Astrocyte (in vitro differentiated cells and primary cell): ENCODE data around the gene PIMREG. TPM values are rescaled to one million over a fixed set of nuclear protein-coding genes. Genes with fewer than 3 reads are reported as not detected.

Experiments used
- DNase-seq: peaks from one replicate; pipeline ENCODE4 v3.0.0-alpha.2; 2010; ENCODE audit warnings: low read depth
- FAIRE-seq: peaks from 2 replicates; lab custom pipeline; 2011; peaks lifted over from hg19 to GRCh38; lab: Jason Lieb, UNC
- H2AFZ ChIP-seq: 2 replicates; pipeline ENCODE4 v1.6.0; 2012; ENCODE audit warnings: low read depth, low read length, inconsistent platforms
- H3K27ac ChIP-seq: 2 replicates; pipeline ENCODE4 v1.5.1; 2011; ENCODE audit warnings: low read depth, low read length, inconsistent platforms
- H3K27me3 ChIP-seq: 2 replicates; pipeline ENCODE4 v1.6.0; 2011; ENCODE audit warnings: low read length, inconsistent platforms; ENCODE audit not compliant: insufficient read depth
- H3K36me3 ChIP-seq: 2 replicates; pipeline ENCODE4 v1.5.1; 2011; ENCODE audit warnings: low read length, inconsistent platforms; ENCODE audit not compliant: insufficient read depth
- H3K4me1 ChIP-seq: 2 replicates; pipeline ENCODE4 v1.5.1; 2011; ENCODE audit warnings: low read length, inconsistent platforms; ENCODE audit not compliant: insufficient read depth
- H3K4me2 ChIP-seq: 2 replicates; pipeline ENCODE4 v1.6.0; 2012; ENCODE audit warnings: low read length, inconsistent platforms
- H3K4me3 ChIP-seq: 2 replicates; pipeline ENCODE4 v1.5.1; 2011; ENCODE audit warnings: low read depth, mild to moderate bottlenecking, low read length, inconsistent platforms; ENCODE audit not compliant: insufficient read depth
- H3K79me2 ChIP-seq: 2 replicates; pipeline ENCODE4 v1.6.0; 2012; ENCODE audit warnings: mild to moderate bottlenecking, low read length, inconsistent platforms; ENCODE audit not compliant: insufficient read depth
- H3K9ac ChIP-seq: 2 replicates; pipeline ENCODE4 v1.6.0; 2012; ENCODE audit warnings: mild to moderate bottlenecking, low read length, inconsistent platforms
- H3K9me3 ChIP-seq: 2 replicates; pipeline ENCODE4 v1.5.1; 2012; ENCODE audit warnings: low read depth, mild to moderate bottlenecking, low read length, inconsistent platforms; ENCODE audit not compliant: insufficient read depth
- H4K20me1 ChIP-seq: 2 replicates; pipeline ENCODE4 v1.6.0; 2012; ENCODE audit warnings: low read length, inconsistent platforms; ENCODE audit not compliant: insufficient read depth
- H3K27ac Mint-ChIP-seq: one replicate; pipeline ENCODE4 v1.8.0; 2021; ENCODE audit warnings: mild to moderate bottlenecking, mixed read lengths; ENCODE audit not compliant: unreplicated experiment
- H3K27me3 Mint-ChIP-seq: one replicate; pipeline ENCODE4 v1.8.0; 2021; ENCODE audit warnings: low read depth, mixed read lengths; ENCODE audit not compliant: unreplicated experiment
- H3K36me3 Mint-ChIP-seq: one replicate; pipeline ENCODE4 v1.8.0; 2021; ENCODE audit warnings: low read depth, mixed read lengths; ENCODE audit not compliant: unreplicated experiment
- H3K4me1 Mint-ChIP-seq: one replicate; pipeline ENCODE4 v1.8.0; 2021; ENCODE audit warnings: low read depth, mixed read lengths; ENCODE audit not compliant: unreplicated experiment
- H3K4me3 Mint-ChIP-seq: one replicate; pipeline ENCODE4 v1.8.0; 2021; ENCODE audit warnings: mild to moderate bottlenecking, moderate library complexity, mixed read lengths; ENCODE audit not compliant: unreplicated experiment
- H3K9me3 Mint-ChIP-seq: one replicate; pipeline ENCODE4 v1.8.0; 2021; ENCODE audit warnings: mild to moderate bottlenecking, mixed read lengths; ENCODE audit not compliant: unreplicated experiment
- EZH2 ChIP-seq: IDR thresholded peaks from 2 replicates; pipeline ENCODE4 v1.6.1; 2012; ENCODE audit warnings: mild to moderate bottlenecking, low read length, inconsistent platforms; ENCODE audit not compliant: insufficient read depth
- total RNA-seq: library from RNA; stranded (reverse); gene quantifications from 2 replicates; pipeline ENCODE4 v1.2.1, GENCODE V29; 2021
- TF ChIP-seq, protein P1 (sequence below): IDR thresholded peaks from 2 replicates; pipeline ENCODE4 v1.5.1; 2011; ENCODE audit warnings: low read depth, mild to moderate bottlenecking, inconsistent platforms, low read length, moderate library complexity; ENCODE audit not compliant: insufficient read depth

Gene PIMREG
- total RNA-seq, 1 donor from 2014 or later: 2.6 TPM

DNA sequence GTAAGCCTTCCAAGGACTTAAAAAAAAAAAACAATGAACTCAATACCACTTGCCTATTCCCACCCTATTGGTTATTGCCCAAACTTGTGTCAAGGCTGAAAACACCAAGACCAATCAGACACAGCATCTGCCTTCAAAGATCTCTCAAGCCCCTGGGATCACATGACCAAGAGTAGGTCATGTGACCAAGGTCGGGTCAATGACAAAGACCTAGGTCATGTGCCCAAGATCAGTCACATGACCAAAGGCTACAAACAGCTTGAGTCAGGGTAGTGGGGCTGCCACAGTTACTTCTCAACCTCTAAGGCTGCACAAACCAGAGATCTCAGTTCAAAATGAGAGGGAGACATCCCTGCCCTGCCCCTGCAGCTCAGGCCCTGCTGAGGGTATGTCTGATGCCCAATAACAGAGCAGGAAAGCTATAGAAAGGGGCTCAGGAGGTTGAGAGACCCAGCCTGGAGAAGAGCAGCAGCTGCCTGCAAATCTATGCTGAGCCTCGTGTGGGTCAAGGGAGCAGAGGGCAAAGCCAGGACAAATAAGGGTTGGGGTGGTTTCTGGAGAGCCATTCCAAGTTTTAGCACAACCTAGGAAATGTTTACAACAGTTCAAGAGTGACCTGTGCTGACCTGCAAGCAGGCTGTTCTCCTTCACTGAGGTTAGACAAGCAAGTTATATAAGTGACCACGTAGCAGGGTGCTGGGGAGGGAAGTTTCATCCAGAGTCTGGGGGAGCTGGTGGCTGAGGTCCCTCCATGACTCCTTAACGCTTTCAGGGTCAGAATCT, 48.8 kb downstream of the PIMREG start:
- Histone ChIP-seq H2AFZ (no peak overlapping the region), H3K4me3 (no peak overlapping the region), H3K27me3 (no peaks in the 10 kb centered on the region), H3K36me3 (no peaks in the 10 kb centered on the region), H3K4me1 (no peaks in the 10 kb centered on the region), H3K9ac (no peak overlapping the region), H3K79me2 (no peaks in the 10 kb centered on the region), H3K4me2 (no peak overlapping the region), H3K9me3 (no peaks in the 10 kb centered on the region), H4K20me1 (no peaks in the 10 kb centered on the region), H3K27ac (no peak overlapping the region)
- Mint-ChIP-seq H3K27ac (no peak overlapping the region), H3K27me3 (peaks cover 47% of the 10 kb centered on the region), H3K4me3 (no peak overlapping the region), H3K4me1 (peaks cover 20% of the 10 kb centered on the region), H3K9me3 (no peaks in the 10 kb centered on the region), H3K36me3 (no peaks in the 10 kb centered on the region)
- FAIRE-seq (no peak), DNase-seq (no peak)
- TF ChIP-seq, protein P1, sequence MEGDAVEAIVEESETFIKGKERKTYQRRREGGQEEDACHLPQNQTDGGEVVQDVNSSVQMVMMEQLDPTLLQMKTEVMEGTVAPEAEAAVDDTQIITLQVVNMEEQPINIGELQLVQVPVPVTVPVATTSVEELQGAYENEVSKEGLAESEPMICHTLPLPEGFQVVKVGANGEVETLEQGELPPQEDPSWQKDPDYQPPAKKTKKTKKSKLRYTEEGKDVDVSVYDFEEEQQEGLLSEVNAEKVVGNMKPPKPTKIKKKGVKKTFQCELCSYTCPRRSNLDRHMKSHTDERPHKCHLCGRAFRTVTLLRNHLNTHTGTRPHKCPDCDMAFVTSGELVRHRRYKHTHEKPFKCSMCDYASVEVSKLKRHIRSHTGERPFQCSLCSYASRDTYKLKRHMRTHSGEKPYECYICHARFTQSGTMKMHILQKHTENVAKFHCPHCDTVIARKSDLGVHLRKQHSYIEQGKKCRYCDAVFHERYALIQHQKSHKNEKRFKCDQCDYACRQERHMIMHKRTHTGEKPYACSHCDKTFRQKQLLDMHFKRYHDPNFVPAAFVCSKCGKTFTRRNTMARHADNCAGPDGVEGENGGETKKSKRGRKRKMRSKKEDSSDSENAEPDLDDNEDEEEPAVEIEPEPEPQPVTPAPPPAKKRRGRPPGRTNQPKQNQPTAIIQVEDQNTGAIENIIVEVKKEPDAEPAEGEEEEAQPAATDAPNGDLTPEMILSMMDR: no peak
- no peak for TF ChIP-seq EZH2

DNA sequence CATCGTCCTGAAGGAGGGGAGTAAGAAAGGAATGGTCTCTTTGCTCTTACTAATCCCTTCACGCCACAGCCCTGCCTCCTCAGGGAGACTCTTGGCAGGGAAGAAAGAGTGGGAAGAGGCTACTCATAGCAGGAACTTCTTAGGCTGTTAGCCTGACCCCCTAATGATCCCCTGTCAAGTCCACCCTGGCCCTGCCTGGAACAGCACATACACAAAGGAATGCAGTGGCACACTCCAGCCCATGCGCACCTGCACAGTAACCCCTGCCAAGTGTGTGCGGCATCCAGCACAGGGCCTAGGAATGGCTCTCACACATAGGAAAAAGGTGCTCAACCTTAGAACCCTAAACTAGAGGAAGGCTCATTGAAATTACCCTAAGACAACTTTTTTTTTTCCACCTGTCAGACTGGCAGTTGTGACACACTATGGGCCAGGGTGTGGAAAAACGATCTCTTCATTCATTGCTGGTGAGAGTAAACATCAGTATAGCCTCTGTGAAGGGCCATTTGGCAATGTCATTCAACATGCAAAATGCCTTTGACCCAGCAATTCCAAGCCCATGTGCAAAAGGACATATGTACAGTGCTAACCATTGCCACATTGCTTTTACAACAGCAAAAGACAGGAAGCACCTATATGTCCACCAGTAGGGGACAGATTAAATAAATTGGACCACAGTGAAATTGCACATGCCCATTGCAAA, 50.1 kb downstream of the PIMREG start:
- no peaks in the 10 kb centered on the region for H4K20me1 ChIP-seq
- H3K4me2 ChIP-seq: no peak overlapping the region
- Mint-ChIP-seq H3K9me3 (no peaks in the 10 kb centered on the region), H3K27ac (no peak overlapping the region), H3K27me3 (peaks cover 55% of the 10 kb centered on the region), H3K4me1 (peaks cover 15% of the 10 kb centered on the region), H3K4me3 (no peak overlapping the region), H3K36me3 (no peaks in the 10 kb centered on the region)
- TF ChIP-seq EZH2: no peak
- TF ChIP-seq, protein P1: no peak
- no peaks in the 10 kb centered on the region for H3K36me3 ChIP-seq
- DNase-seq (peak; percentile 53), FAIRE-seq (no peak)
- H3K27me3 ChIP-seq: peaks cover 4% of the 10 kb centered on the region
- H3K9me3 ChIP-seq: no peaks in the 10 kb centered on the region
- no peaks in the 10 kb centered on the region for H3K79me2 ChIP-seq
- no peaks in the 10 kb centered on the region for H3K4me1 ChIP-seq
- no peak overlapping the region for H3K9ac ChIP-seq
- H3K4me3 ChIP-seq: no peak overlapping the region
- no peak overlapping the region for H2AFZ ChIP-seq
- no peak overlapping the region for H3K27ac ChIP-seq
